Measurements from ENCODE around the gene ACKR4.
A peak's percentile ranks its signal among the peaks of the same experiment; 100 is the strongest.

ACKR4 gene

GRCh38 chr3:132596816-132597433 lies at the start of gene ACKR4:
Gene ACKR4, plus strand, starts transcription at chr3:132597270. Its CDS starts 3,128 bp downstream, at chr3:132600398.
- H3K4me3 ChIP-seq (ENCODE audit: control insufficient read depth, low read depth, low read length) = peak within 1 kb of the TSS; percentile 24
- TF ChIP-seq CTCF (IDR thresholded peaks at IDR 0.05; ENCODE audit: control insufficient read depth, insufficient read depth, low read depth, low read length, missing control alignments) = no peak
- DNase-seq (ENCODE audit: low read depth) = no peak

DNA sequence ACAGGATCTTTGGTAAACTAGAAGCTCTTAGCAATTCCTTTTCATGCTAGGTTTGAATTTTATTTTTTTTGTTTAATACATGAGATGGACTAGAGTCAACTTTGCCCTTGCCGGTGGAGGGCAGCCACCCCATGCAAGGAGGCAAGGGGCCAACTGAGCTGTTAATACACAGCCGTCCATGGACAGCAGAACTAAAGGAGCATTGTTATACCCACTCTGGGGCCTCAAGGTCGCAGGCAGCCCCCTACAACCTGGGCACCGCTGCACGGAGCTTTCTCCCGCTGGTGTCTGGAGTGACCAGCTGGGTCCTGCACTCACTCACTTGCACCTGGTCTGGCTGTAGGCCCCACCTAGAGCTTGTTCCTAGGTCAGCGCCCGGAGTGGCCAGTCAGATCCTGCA lies 47.9 kb upstream of the ACKR4 start:
- no peak for TF ChIP-seq CTCF (IDR thresholded peaks at IDR 0.05; ENCODE audit: control insufficient read depth, insufficient read depth, low read depth, low read length, missing control alignments)
- H3K4me3 ChIP-seq (ENCODE audit: control insufficient read depth, low read depth, low read length) = no peak overlapping the region

GRCh38 chr3:132549890-132550578 lies 47.0 kb upstream of the ACKR4 start:
- peak; percentile 39 for DNase-seq (ENCODE audit: low read depth)

More for the DNA sequence above, 47.9 kb upstream of the ACKR4 start:
- DNase-seq (ENCODE audit: low read depth) = no peak

GRCh38 chr3:132550579-132551305 lies 46.3 kb upstream of the ACKR4 start:
- no peak for TF ChIP-seq CTCF (IDR thresholded peaks at IDR 0.05; ENCODE audit: control insufficient read depth, insufficient read depth, low read depth, low read length, missing control alignments)
- H3K4me3 ChIP-seq (ENCODE audit: control insufficient read depth, low read depth, low read length) = no peak overlapping the region
- no peak for DNase-seq (ENCODE audit: low read depth)

More at GRCh38 chr3:132549890-132550578, 47.0 kb upstream of the ACKR4 start:
- no peak for TF ChIP-seq CTCF (IDR thresholded peaks at IDR 0.05; ENCODE audit: control insufficient read depth, insufficient read depth, low read depth, low read length, missing control alignments)
- H3K4me3 ChIP-seq (ENCODE audit: control insufficient read depth, low read depth, low read length) = no peak overlapping the region

DNA sequence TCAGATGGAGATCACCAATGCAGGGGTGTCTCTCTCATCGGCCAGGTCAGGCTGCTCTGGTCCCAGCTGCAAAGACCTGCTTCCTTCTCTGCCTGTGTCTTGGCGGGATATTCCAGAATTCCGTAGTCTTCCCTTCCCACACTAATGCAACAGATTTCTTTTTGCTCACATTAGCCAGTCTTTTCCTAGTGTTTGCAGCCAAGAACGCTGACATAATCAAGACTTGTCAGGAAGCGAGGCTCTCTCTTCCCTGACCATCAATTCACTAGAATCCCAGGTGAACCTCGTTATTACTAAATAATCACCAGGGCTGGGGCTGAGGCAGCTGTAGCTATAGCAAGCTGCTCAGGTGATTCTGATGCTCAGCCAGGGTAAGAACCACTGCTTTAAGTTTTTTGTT lies 43.2 kb upstream of the ACKR4 start:
- no peak for TF ChIP-seq CTCF (IDR thresholded peaks at IDR 0.05; ENCODE audit: control insufficient read depth, insufficient read depth, low read depth, low read length, missing control alignments)
- no peak for DNase-seq (ENCODE audit: low read depth)
- no peak overlapping the region for H3K4me3 ChIP-seq (ENCODE audit: control insufficient read depth, low read depth, low read length)

DNA sequence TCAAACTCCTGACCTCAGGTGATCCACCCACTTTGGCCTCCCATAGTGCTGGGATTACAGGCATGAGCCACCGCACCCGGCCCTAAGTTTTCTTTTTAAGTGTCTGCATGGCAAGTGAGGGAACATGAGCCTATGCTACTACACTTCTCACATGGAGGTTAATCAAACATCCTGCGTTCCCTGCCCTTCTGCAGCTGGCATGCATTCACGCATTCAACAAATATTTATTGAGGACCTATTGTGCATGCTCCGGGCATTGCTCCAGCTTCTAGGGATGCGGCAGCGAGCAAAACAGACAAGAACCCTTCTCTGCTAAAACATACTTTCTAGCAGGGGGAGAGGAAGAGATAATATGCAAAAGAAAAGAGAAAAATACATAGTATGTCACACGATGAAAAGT lies 42.6 kb upstream of the ACKR4 start:
- no peak for TF ChIP-seq CTCF (IDR thresholded peaks at IDR 0.05; ENCODE audit: control insufficient read depth, insufficient read depth, low read depth, low read length, missing control alignments)
- no peak overlapping the region for H3K4me3 ChIP-seq (ENCODE audit: control insufficient read depth, low read depth, low read length)
- no peak for DNase-seq (ENCODE audit: low read depth)
